Loucy (cell line): Measurements from ENCODE around the gene POM121C.
"Not testable (repeated sequence)": the region's sequence is repeated elsewhere in the genome, so short reads cannot be mapped to it uniquely, and the experiment has no call there.

ENCODE experiments used
- CTCF ChIP-seq: fragments of 200-600 bp; sonication (generic); conservative IDR thresholded peaks from 2 replicates; pipeline ENCODE4 v1.5.1; 2014; ENCODE audit warnings: mild to moderate bottlenecking, antibody characterized with exemption, low read length
- EZH2phosphoT487 ChIP-seq: fragments of 200-600 bp; IDR thresholded peaks from 2 replicates; pipeline ENCODE4 v1.6.1; 2018; ENCODE audit warnings: antibody characterized with exemption, mild to moderate bottlenecking, moderate library complexity, borderline replicate concordance

GRCh38 chr7:75477457-75477856 is 8.6 kb downstream of the POM121C start:
- not testable (repeated sequence) for TF ChIP-seq CTCF, EZH2phosphoT487
